Erythroblast (primary cell): ENCODE results near the gene CCL17.

Source experiments
- GATA1 ChIP-seq: IDR thresholded peaks from 2 replicates; pipeline ENCODE4 v1.6.1; 2011; ENCODE audit warnings: low read depth, mild to moderate bottlenecking, control low read depth, low read length, moderate library complexity
- POLR2A ChIP-seq: IDR thresholded peaks from 2 replicates; pipeline ENCODE4 v1.6.1; 2011; ENCODE audit warnings: mild to moderate bottlenecking, low read length

- TF ChIP-seq GATA1 (no peak), POLR2A (no peak)
Observed at GRCh38 chr16:57394444-57394843, 10.1 kb upstream of the CCL17 start.
